GM18870 (cell line): ENCODE data around the gene GET3.

Experiments
- ATAC-seq: cut with Tn5 transposase; IDR thresholded peaks from one replicate; pipeline ENCODE4 v1.9.1; 2021; ENCODE audit warnings: moderate library complexity; ENCODE audit not compliant: unreplicated experiment

GET3 gene

GRCh38 chr19:12750851-12751250 lies 13.6 kb downstream of the GET3 start:
- ATAC-seq: no peak

DNA sequence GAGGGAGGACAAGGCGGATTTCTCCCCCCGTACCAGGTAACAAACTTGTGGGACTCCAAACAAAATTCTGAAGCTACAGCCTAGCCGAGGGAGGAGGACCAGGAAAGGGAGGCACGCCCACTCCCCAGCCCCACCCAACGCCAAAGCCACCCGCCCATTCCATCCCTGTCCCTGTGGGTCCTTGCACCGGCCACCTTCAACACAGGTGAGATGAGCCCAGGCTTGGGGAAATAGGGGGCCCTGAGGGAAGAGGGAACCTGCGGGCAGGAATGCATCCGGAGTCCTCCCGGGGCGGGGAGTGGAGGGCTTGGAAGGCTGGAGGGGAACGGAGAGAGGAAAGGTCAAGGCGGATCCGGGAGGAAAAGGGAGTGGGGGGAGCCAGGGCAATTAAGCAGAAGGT lies 14.3 kb downstream of the GET3 start, which contains the start of gene BEST2:
BEST2 (plus strand) TSS at position 157 of the 400 bp plus-strand sequence. CDS start 802 bp downstream, outside the sequence.
- no peak for ATAC-seq

DNA sequence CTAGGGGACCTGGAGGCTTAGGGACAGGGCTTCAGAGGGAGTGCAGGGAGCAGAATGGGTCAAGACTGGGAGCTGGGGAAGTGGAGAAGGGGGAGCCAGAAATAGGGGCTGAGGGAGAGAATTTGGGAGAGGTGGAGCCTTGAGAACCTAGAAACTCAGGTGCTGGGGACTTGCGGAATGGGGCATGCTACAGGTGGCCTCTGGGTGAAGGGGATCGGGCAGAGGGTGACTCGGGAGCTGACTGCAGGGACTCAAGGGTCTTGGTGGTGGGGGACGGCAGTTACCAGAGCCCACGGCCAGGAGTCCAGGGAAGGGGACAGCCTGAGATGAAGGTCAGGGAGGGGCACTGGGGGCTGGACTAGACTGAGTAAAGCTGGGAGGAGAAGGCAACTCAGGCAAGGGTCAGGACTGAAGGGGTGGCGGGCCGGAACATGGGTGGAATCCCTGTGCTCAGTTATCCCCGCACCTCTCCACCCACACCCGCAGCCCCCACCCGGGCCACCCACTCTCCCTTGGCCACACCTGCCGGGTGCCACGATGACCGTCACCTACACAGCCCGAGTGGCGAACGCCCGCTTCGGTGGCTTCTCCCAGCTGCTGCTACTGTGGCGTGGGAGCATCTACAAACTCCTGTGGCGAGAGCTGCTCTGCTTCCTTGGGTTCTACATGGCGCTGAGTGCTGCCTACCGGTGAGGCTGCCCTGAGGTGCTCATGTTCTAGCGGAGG lies 14.9 kb downstream of the GET3 start:
- no peak for ATAC-seq

- no peak for ATAC-seq
These were observed 17.3 kb downstream of the GET3 start for GRCh38 chr19:12754465-12755196.

GRCh38 chr19:12756150-12756883 lies 19.0 kb downstream of the GET3 start:
- ATAC-seq: no peak

DNA sequence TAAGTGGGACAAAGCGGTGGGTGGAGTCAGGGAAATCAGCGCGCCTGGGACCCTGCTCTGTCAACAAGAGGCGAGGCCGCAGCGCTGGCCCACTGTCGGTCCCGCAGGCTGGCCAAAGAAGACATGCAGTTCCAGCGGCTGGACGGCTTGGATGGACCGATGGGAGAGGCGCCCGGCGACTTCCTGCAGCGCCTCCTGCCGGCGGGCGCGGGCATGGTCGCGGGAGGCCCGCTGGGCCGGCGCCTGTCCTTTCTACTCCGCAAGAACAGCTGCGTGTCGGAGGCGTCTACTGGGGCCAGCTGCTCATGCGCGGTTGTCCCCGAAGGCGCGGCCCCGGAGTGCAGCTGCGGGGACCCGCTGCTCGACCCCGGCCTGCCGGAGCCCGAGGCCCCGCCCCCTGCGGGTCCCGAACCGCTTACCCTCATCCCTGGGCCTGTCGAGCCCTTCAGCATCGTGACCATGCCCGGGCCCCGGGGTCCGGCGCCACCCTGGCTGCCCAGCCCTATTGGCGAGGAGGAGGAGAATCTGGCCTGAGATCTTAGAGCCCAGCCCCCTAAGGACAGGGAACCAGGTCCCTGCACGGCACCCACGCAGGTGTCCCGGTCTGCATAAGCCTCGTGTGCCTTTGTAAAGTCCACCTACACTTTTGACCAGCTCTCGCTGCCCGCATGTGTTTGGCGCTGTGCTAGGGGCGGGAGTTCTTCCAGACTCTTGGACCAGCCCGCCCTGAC lies 20.4 kb downstream of the GET3 start:
- ATAC-seq: no peak

- no peak for ATAC-seq
These were observed 22.4 kb downstream of the GET3 start for GRCh38 chr19:12759686-12760085.

GRCh38 chr19:12763100-12763499 lies 25.8 kb downstream of the GET3 start:
- no peak for ATAC-seq

- no peak for ATAC-seq
These were observed 27.4 kb downstream of the GET3 start for GRCh38 chr19:12764698-12765097.

DNA sequence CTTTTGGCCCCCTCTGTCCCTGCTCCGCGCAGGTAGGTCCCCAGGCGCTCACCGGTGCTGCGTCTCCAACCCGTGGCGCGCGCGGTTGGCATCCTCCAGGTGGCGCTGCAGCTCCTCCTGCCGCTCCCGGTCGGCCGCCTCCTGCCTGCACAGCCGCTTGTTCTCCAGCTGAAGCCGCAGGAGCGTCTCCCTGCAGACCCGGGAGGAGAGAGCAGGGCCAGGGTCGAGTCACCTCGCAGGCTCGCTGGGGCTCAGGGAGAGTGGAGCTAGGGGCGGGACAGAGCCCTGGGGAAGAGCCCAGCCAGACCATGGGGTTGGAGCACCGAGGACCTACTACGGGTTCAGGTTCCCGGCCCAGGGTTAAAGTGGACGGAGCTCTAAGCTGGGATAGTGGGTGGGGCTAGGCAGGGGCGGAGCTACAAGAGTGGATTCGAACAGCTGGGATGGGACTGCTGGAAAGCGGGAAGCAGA lies 28.8 kb downstream of the GET3 start:
- no peak for ATAC-seq

DNA sequence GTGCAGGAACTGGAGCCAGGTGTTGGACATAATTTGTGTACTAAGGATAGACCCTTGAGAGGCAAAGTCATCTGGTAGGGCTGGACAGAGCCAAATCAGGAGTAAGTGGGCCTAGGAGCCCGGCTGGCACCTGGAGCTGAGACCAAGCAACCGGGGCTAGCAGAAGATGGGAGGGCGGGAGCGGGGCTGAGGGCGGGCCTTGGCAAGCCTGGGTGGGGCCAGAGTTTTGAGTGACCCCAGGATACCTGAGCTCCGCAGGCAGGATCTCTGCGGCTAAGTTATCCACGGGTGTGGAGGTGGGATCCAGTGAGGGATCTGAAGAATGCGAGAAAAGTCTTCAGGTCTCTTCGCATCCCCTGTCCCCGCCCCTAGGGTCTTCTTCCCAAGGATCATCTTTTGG lies 29.9 kb downstream of the GET3 start:
- no peak for ATAC-seq

- no peak for ATAC-seq
These were observed 30.4 kb downstream of the GET3 start for GRCh38 chr19:12767666-12768065.

DNA sequence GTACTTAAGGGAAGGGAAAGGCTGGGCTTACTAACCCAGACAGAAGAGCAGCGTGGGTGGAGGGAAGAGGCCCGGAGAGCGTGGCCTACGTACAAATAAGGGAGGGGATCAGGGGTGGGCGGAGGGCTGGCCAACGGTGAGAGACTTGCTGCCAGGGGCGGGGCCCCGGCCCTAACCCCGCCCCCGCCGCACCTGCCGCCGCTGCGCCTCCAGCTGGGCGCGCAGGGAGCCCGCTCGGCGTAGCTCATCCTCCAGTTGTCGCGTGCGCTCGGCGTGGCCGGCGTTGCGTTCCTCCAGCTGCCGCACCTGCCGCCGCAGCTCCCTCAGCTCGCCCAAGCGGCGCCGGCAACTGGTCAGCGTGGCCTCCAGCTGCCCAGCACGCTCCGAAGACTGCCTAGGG lies 32.4 kb downstream of the GET3 start:
- ATAC-seq: no peak

DNA sequence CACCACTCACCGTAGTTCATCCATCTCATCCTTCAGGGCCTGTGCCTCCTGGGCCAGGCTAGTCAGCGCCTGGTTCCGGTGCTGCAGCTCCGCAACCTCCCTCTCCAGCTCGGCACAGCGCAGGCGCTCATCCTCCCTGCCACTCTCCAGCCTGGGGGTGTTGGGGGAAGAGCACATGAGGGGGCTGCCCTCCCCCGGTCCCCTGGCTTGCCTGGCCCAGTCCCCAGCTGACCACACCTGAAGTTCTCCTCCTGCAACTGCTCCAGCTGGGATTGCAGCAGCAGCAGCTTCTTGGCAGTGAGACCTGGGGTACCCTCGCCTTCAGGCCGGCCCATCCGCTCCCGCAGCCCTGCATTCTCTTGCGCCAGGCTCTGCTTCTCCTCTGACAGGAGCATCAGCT lies 33.6 kb downstream of the GET3 start:
- ATAC-seq: no peak

GRCh38 chr19:12772323-12772722 lies 35.0 kb downstream of the GET3 start:
- no peak for ATAC-seq

DNA sequence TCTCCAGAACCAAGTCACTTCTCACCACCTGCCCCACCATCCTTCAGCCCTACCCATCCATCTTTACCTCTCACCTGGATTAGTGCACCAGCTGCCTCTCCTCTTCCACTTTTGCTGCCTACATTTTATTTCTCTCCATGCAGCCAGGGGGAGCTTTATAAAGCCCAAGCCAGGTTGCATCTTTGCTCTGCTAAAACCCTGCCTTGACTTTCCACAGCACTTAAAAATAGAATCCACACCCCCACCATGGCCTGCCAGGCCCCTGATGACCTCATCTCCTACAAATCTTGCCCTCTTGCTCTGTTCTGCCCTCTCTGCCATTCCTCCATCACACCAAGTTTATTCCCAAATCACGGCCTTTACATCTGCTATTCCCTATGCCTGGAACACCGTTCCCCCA lies 36.3 kb downstream of the GET3 start:
- ATAC-seq: no peak

DNA sequence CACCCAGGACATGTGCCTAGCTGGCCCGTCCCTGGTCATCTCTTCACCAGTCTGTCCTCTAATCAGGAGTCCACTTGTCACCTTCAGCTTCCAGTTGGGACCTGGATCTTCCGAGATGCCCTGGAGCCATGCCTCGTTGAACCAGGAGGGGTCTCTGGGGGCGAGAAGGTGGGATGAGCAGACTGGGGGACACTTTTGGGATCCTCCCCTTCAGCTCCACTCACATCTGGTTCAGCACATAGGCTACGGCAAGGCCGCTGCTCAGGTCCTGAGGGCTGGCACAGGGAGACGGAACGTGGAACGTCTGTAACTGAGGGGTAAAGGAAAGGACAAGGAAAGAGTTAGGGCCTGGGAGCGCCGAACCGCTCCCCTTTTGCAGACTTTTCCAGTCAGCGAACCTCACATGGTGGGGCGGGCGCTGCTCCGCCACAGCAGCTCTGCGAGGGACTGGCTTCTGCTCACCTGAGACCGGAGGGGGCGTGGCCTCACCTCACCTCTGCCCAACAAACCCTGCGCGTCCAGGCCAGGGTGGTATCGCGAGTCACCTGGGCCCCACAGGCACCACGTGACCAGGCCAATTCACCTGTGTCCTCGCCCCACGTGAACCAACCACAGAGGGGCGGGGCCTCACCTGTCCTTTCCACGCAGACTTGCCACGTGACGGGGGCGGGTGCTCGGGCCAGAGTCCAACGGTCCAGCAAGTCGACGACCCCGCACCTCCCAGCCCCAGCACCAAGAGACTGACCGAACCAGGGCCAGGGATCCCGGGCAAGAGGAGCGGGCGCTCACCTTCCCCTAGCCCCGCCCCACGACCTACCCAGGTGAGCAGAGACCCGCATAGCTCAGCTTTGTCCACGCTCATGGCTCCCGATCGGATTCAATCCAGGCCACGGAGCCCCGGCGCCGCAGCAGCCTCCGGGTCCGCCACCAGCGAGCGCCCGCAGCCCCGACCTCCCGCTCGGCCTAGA lies 37.6 kb downstream of the GET3 start, which contains the start of gene HOOK2:
HOOK2 (minus strand) TSS at position 965 of the 968 bp plus-strand sequence; CDS start at position 862, 103 bp downstream.
- no peak for ATAC-seq

DNA sequence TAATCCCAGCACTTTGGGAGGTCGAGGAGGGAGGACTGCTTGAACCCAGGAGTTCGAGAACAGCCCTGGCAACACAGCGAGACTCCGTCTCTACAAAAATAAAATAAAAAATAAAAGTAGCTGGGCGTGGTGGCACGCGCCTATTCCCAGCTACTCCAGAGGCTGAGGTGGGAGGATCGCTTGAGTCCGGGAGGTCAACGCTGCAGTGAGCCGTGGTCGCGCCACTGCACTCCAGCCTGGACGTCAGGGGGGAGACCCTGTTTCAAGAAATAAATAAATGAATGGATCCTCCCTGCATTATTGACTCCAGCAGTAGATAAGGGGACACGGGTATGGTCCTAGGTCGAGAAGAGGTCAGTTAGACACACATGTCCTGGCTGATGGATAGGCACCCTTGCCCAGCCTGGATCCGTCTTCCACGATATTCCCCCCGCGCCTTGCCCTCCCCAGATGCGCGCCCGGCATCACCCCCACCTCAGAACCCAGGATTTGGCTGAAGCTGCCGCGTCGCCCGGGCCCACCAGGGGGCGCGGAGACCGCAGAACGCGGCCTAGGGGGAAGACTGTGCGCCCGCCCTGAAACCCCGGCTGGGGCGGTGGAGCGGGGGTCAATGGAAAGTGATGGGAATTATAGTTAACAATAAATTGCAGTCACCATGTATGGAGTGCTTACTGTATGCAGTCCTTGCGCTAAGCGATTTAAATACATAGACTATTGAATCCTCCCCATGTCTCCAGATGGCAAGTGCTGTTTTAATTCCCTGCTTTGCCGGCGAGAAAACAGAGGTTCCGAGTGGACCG lies 40.1 kb downstream of the GET3 start:
- ATAC-seq: no peak
